Lower leg skin (tissue), 4 donors: Measurements from ENCODE around the gene AIDA. TPM values are rescaled to one million over a fixed set of nuclear protein-coding genes. Genes with fewer than 3 reads are reported as not detected.
"Not testable (repeated sequence)": the region's sequence is repeated elsewhere in the genome, so short reads cannot be mapped to it uniquely, and the experiment has no call there.

Source experiments
- DNase-seq, 2 donors: peaks; one replicate each; pipeline ENCODE4 v3.0.0-alpha.2; 2019; ENCODE audit warnings: low spot score in 2 of 2
- H3K4me3 ChIP-seq: fragments of 200-600 bp; sonication (generic); 2 replicates; pipeline ENCODE4 v1.5.1; 2017; ENCODE audit warnings: mild to moderate bottlenecking, low read depth; ENCODE audit not compliant: poor library complexity, severe bottlenecking
- CTCF ChIP-seq, 3 donors: fragments of 450-650 bp; IDR thresholded peaks; one replicate each; pipeline ENCODE4 v1.5.1; 2016; ENCODE audit warnings: antibody characterized with exemption in 3 of 3, mild to moderate bottlenecking in 3 of 3, moderate library complexity in 2 of 3
- POLR2A ChIP-seq, 2 donors: fragments of 450-650 bp; IDR thresholded peaks; one replicate each; pipeline ENCODE4 v1.6.1; 2016 to 2017; ENCODE audit warnings: antibody characterized with exemption in 2 of 2, mild to moderate bottlenecking in 1 of 2, moderate library complexity in 1 of 2
- WGBS, 2 donors: methylation state at CpG; one replicate each; pipeline ENCODE4 v1.1.5; 2018; 5-methylcytosine and 5-hydroxymethylcytosine counted together
- intact Hi-C: fragments of 100-400 bp; cut with DNase I; formaldehyde crosslinking; loops from one replicate; pipeline ENCODE4 v1.15.0; 2023; ENCODE audit warnings: low total_unique reads
- total RNA-seq, 4 donors: library from RNA; depleted of rRNA; stranded (reverse); fragments of >200 nt; gene quantifications; one replicate each; pipeline ENCODE4 v1.1.0, GENCODE V29; 2016

AIDA gene
- total RNA-seq, 4 donors from 2014 or later = 27.2 to 38.1 (median 30.2) TPM

- intact Hi-C loops = no loop called here
- no peak for DNase-seq
- no peak overlapping the region for H3K4me3 ChIP-seq
- no peak for TF ChIP-seq POLR2A (IDR thresholded peaks at IDR 0.05)
- TF ChIP-seq CTCF (IDR thresholded peaks at IDR 0.05) = no peak
- 80 to 86% methylated on average over 3 of the region's 3 CpGs for WGBS, 2 donors
Measured at GRCh38 chr1:222751255-222751654, 39.0 kb upstream of the AIDA start.

GRCh38 chr1:222750651-222751050 is 38.4 kb upstream of the AIDA start:
- 93 to 95% methylated on average over 1 of the region's 1 CpG for WGBS, 2 donors
- DNase-seq = no peak
- H3K4me3 ChIP-seq = no peak overlapping the region
- TF ChIP-seq POLR2A (IDR thresholded peaks at IDR 0.05) (no peak), CTCF (IDR thresholded peaks at IDR 0.05) (no peak)
- intact Hi-C loops = no loop called here

GRCh38 chr1:222749927-222750326 is 37.6 kb upstream of the AIDA start:
- intact Hi-C loops = no loop called here
- TF ChIP-seq POLR2A (IDR thresholded peaks at IDR 0.05) (no peak), CTCF (IDR thresholded peaks at IDR 0.05) (no peak)

GRCh38 chr1:222741630-222742457 is 29.6 kb upstream of the AIDA start:
- DNase-seq, H3K4me3 ChIP-seq, intact Hi-C loops: not testable (repeated sequence)
- WGBS, 2 donors = 93 to 95% methylated on average over 5 of the region's 5 CpGs

More at GRCh38 chr1:222749927-222750326, 37.6 kb upstream of the AIDA start:
- H3K4me3 ChIP-seq = no peak overlapping the region
- no peak for DNase-seq

- no peak for DNase-seq
- no peak overlapping the region for H3K4me3 ChIP-seq
- TF ChIP-seq CTCF (IDR thresholded peaks at IDR 0.05) = no peak
- TF ChIP-seq POLR2A (IDR thresholded peaks at IDR 0.05) = no peak
- WGBS, 2 donors = 69 to 79% methylated on average over 1 of the region's 1 CpG
- intact Hi-C loops = no loop called here
Measured at GRCh38 chr1:222739929-222740328, 27.6 kb upstream of the AIDA start.

GRCh38 chr1:222739465-222739864 is 27.2 kb upstream of the AIDA start:
- TF ChIP-seq CTCF (IDR thresholded peaks at IDR 0.05) (no peak), POLR2A (IDR thresholded peaks at IDR 0.05) (no peak)
- no peak for DNase-seq
- no peak overlapping the region for H3K4me3 ChIP-seq
- intact Hi-C loops = no loop called here
- WGBS, 2 donors = 55 to 56% methylated on average over 2 of the region's 2 CpGs
